T-cell (primary cell): Measurements from ENCODE around the gene ALPL. TPM values are rescaled to one million over a fixed set of nuclear protein-coding genes. Genes with fewer than 3 reads are reported as not detected.

Experiments
- ATAC-seq, 4 experiments: fragments of 200-7000 bp in 3 of 4; fragments of 150-1000 bp in 1 of 4; cut with Tn5 transposase; replicated peaks in 1 of 4; 1 replicate in 3 of 4; 2 replicates in 1 of 4; pipeline ENCODE4 v1.10.0; 2021; ENCODE audit warnings: moderate library complexity in 3 of 4, mild to moderate bottlenecking in 2 of 4, moderate number of reproducible peaks in 1 of 4
- CTCF ChIA-PET, 2 donors: fragments of 300-600 bp; sonication (Branson Sonifier 250); formaldehyde crosslinking; loops; one replicate each; lab custom pipeline; 2022; ENCODE audit warnings: antibody characterized with exemption in 2 of 2; lab: Charles Lee
- POLR2A ChIA-PET, 2 donors: fragments of 300-600 bp; sonication (Branson Sonifier 250); formaldehyde crosslinking; loops; one replicate each; lab custom pipeline; 2022; ENCODE audit warnings: antibody characterized with exemption in 2 of 2; lab: Charles Lee
- DNase-seq, 35 experiments: peaks; one replicate each; pipeline versions ENCODE4 v3.0.0 to v3.0.0-alpha.2; 2013 to 2023
- H3K27ac ChIP-seq: one replicate; pipeline ENCODE4 v1.5.1; 2013; ENCODE audit warnings: low read length
- H3K27me3 ChIP-seq, 2 experiments: replicated peaks in 1 of 2; 1 replicate in 1 of 2; 2 replicates in 1 of 2; pipeline versions ENCODE4 v1.6.1 to v1.7.0; 2013; ENCODE audit warnings: low read length in 1 of 2, mixed read lengths in 1 of 2; ENCODE audit not compliant: control insufficient read depth in 2 of 2, insufficient read depth in 2 of 2; ENCODE audit errors: extremely low read depth in 1 of 2
- H3K36me3 ChIP-seq, 2 donors: 1 replicate in 1 of 2; 2 replicates in 1 of 2; pipeline versions ENCODE4 v1.6.1 to v1.7.0; 2013; ENCODE audit warnings: low read length in 1 of 2; ENCODE audit not compliant: control insufficient read depth in 2 of 2, insufficient read depth in 1 of 2; ENCODE audit errors: extremely low read depth in 1 of 2
- H3K4me1 ChIP-seq, 2 experiments: 1 replicate in 1 of 2; 2 replicates in 1 of 2; pipeline versions ENCODE4 v1.6.1 to v1.7.0; 2013; ENCODE audit warnings: low read length in 2 of 2, mixed read lengths in 1 of 2; ENCODE audit not compliant: insufficient read depth in 2 of 2, control insufficient read depth in 1 of 2; ENCODE audit errors: extremely low read depth in 1 of 2
- H3K4me3 ChIP-seq, 2 donors: 1 replicate in 1 of 2; 2 replicates in 1 of 2; pipeline versions ENCODE4 v1.5.1 to v1.7.0; 2013; ENCODE audit warnings: mild to moderate bottlenecking in 2 of 2, low read length in 1 of 2, moderate library complexity in 1 of 2; ENCODE audit not compliant: control insufficient read depth in 1 of 2; ENCODE audit errors: extremely low read depth in 1 of 2
- H3K9me3 ChIP-seq: 2 replicates; pipeline ENCODE4 v1.7.0; 2013
- H3K27ac Mint-ChIP-seq, 2 donors: one replicate each; pipeline ENCODE4 v1.8.0; 2020 to 2021; ENCODE audit warnings: mild to moderate bottlenecking in 2 of 2, mixed read lengths in 2 of 2
- H3K27me3 Mint-ChIP-seq, 2 donors: one replicate each; pipeline ENCODE4 v1.8.0; 2021 to 2022; ENCODE audit warnings: mixed read lengths in 2 of 2
- H3K36me3 Mint-ChIP-seq: one replicate; pipeline ENCODE4 v1.8.0; 2021; ENCODE audit warnings: mixed read lengths
- H3K4me1 Mint-ChIP-seq, 3 donors: one replicate each; pipeline ENCODE4 v1.8.0; 2020 to 2022; ENCODE audit warnings: mixed read lengths in 3 of 3, mild to moderate bottlenecking in 1 of 3
- H3K4me3 Mint-ChIP-seq, 3 donors: one replicate each; pipeline ENCODE4 v1.8.0; 2020 to 2022; ENCODE audit warnings: mild to moderate bottlenecking in 3 of 3, mixed read lengths in 3 of 3, moderate library complexity in 3 of 3
- H3K9me3 Mint-ChIP-seq, 3 donors: one replicate each; pipeline ENCODE4 v1.8.0; 2020 to 2022; ENCODE audit warnings: mixed read lengths in 3 of 3
- WGBS: methylation state at CpG from one replicate; pipeline ENCODE4 v1.1.5; 2013; ENCODE audit warnings: missing lambda C conversion rate; ENCODE audit not compliant: insufficient coverage; 5-methylcytosine and 5-hydroxymethylcytosine counted together
- total RNA-seq, 35 experiments: library from RNA in 6 of 35; stranded (reverse) in 6 of 35; fragments of 120-200 nt in 1 of 35; gene quantifications; one replicate each; pipeline versions ENCODE4 v1.2.1 to v1.2.4 and lab custom pipeline; 2013 to 2026

ALPL gene
- total RNA-seq, 5 donors from 2014 or later (not counting 1 experiment from before 2014, with no cell fraction given) = 0.20 to 0.44 (median 0.41) TPM; not detected in 2

DNA sequence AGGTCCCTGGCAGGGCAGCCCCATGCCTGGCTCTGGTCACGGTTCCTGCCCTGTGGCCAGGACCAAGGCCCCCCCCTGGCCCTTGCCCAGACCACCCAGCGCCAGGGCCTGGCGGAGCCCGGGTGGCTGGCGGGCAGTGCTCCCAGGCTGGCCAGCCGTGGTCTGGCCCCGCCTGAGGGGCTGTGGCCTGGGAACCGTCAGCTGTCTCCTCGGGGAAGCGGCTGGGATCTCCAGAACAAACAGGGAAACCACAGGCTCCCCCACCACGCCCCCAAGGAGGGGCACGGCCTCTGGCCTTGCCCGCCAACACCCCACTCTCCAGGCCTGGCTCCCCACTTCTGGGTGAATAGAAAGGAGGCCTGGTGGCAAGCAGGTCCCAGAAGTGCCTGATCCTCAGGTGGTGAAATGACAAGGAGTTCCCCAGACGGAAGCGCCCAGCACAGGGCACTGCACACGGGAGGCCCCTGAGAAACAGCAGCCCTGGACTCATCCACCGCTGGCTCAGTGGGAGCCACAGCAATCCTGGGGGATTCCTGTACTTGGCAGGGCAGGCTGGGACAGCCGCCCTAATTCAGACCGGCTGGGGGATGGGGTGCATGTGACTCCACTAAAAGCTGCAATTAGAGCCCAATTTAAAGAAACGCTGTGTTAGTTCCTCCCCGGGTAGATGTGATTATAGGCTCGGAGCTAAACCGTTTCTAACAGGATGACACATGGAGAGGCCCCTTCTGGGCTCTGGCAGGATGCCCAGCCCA, 81.1 kb downstream of the ALPL start:
- H3K36me3 ChIP-seq = no peaks in the 10 kb centered on the region
- no peak overlapping the region for H3K27ac ChIP-seq
- DNase-seq (no peak), ATAC-seq (no peak)
- 35% methylated on average over 16 of the region's 23 CpGs for WGBS
- H3K4me3 ChIP-seq = no peak overlapping the region
- H3K4me3 Mint-ChIP-seq = no peak overlapping the region
- peaks cover 13 to 37% of the 10 kb centered on the region in 2 donors for H3K27me3 Mint-ChIP-seq
- peaks cover 0 to 62% of the 10 kb centered on the region in 2 experiments for H3K27me3 ChIP-seq
- no peak overlapping the region for H3K27ac Mint-ChIP-seq
- H3K36me3 Mint-ChIP-seq = no peaks in the 10 kb centered on the region
- H3K9me3 Mint-ChIP-seq = no peaks in the 10 kb centered on the region
- POLR2A ChIA-PET = no interaction called here
- H3K4me1 Mint-ChIP-seq = peaks cover 0 to 4% (median 3%) of the 10 kb centered on the region in 3 donors
- CTCF ChIA-PET = no interaction called here
- H3K4me1 ChIP-seq = no peaks in the 10 kb centered on the region
- H3K9me3 ChIP-seq = no peaks in the 10 kb centered on the region

DNA sequence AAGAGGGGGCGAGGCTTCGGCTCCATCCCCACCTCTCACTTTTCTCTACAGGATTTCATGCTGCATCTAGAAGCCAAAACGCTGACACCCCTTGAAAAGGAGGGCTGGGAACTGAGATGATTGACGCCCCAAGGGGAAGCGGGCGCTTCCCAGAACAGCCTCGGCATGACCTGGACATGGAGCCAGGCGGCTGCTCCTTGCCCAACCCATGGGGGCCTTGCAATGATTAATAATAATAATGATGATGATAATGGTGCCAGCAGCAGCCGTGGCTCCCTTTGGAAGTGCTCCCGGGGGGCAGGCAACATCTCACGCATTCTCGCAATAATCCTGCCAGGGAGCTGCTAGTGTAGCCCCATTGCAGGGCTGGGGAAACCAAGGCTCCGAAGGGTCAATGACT, 81.7 kb downstream of the ALPL start:
- WGBS = 61% methylated on average over 11 of the region's 13 CpGs
- H3K27ac ChIP-seq = no peak overlapping the region

DNA sequence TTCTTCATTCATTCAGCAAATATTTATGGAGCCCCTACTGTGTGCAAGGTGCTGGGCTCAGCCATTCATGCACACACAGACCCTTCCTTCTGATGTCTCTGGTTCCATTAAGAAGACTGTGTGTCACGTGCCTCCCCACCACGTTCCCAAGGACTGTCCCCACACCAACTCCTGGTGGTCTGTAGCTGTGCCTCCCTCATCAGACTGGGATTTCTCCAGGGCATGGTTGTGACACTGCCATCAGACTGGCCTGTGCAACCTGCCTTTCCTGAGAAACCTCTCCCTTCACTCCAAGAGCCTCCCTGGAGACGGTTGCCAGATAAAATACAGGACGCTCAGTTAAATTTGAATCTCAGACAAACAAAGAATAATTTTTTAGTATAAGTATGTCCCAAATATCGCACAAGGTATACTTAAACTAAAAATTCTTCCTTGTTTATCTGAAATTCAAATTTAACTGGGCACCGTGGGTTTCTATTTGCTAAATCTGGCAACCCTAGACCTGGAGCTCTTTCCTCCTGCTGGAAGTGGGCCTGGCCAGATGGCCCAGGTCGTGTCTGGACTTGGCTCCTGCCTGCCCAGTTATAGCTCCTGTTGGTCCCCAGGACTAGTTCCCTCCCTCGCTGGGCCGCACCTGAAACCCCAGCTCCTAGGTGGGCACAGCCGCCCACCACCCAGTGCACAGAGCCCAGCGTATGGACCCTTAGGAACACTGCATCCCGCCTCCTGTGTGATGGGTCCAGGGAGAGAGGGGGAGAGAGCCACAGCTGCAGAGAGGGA, 83.1 kb downstream of the ALPL start:
- ATAC-seq (no peak), DNase-seq (no peak)
- WGBS = 76% methylated on average over 8 of the region's 12 CpGs
- Histone ChIP-seq H3K27ac (no peak overlapping the region), H3K4me1 (no peaks in the 10 kb centered on the region), H3K27me3 (peaks cover 0 to 66% of the 10 kb centered on the region in 2 experiments), H3K4me3 (no peak overlapping the region), H3K9me3 (no peaks in the 10 kb centered on the region), H3K36me3 (no peaks in the 10 kb centered on the region)
- Mint-ChIP-seq H3K9me3 (no peaks in the 10 kb centered on the region), H3K36me3 (no peaks in the 10 kb centered on the region), H3K4me1 (peaks cover 0 to 4% (median 3%) of the 10 kb centered on the region in 3 donors), H3K4me3 (no peak overlapping the region), H3K27me3 (peaks cover 13 to 41% of the 10 kb centered on the region in 2 donors), H3K27ac (no peak overlapping the region)
- POLR2A ChIA-PET = no interaction called here
- CTCF ChIA-PET = no interaction called here

More for the DNA sequence above, 81.7 kb downstream of the ALPL start:
- H3K9me3 Mint-ChIP-seq = no peaks in the 10 kb centered on the region
- DNase-seq (no peak), ATAC-seq (no peak)
- CTCF ChIA-PET = no interaction called here
- no peaks in the 10 kb centered on the region for H3K9me3 ChIP-seq
- H3K27me3 ChIP-seq = peaks cover 0 to 65% of the 10 kb centered on the region in 2 experiments
- POLR2A ChIA-PET = no interaction called here
- no peaks in the 10 kb centered on the region for H3K4me1 ChIP-seq
- no peak overlapping the region for H3K4me3 ChIP-seq
- no peak overlapping the region for H3K4me3 Mint-ChIP-seq
- H3K4me1 Mint-ChIP-seq = peaks cover 0 to 4% (median 3%) of the 10 kb centered on the region in 3 donors
- H3K27me3 Mint-ChIP-seq = peaks cover 13 to 42% of the 10 kb centered on the region in 2 donors
- H3K27ac Mint-ChIP-seq = no peak overlapping the region
- H3K36me3 ChIP-seq = no peaks in the 10 kb centered on the region
- no peaks in the 10 kb centered on the region for H3K36me3 Mint-ChIP-seq

DNA sequence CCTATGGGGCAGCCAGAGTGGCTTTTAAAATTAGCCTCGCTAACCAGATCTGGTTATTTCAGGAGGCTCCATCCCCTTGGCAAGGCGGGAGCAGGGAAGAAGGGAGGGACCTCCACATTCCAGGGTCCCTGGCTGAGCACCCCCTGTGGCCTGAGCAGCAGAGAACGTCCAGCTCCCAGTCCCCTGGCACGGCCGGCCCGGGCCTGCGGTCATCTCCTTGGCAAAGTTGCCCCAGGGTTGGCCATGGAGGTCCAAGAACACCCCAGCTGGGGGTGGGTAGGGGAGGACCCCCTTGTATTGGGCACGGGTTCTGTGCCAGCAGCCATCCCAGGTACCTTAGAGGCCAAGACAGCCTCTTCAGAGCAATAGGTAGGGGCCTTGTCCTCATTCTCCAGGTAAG, 84.0 kb downstream of the ALPL start:
- 79% methylated on average over 7 of the region's 8 CpGs for WGBS
- peaks cover 9 to 37% of the 10 kb centered on the region in 2 donors for H3K27me3 Mint-ChIP-seq
- CTCF ChIA-PET = no interaction called here
- no peak overlapping the region for H3K4me3 Mint-ChIP-seq
- ATAC-seq (no peak), DNase-seq (no peak)
- Histone ChIP-seq H3K9me3 (no peaks in the 10 kb centered on the region), H3K27me3 (peaks cover 0 to 60% of the 10 kb centered on the region in 2 experiments), H3K27ac (no peak overlapping the region), H3K4me1 (no peaks in the 10 kb centered on the region), H3K4me3 (no peak overlapping the region), H3K36me3 (no peaks in the 10 kb centered on the region)
- POLR2A ChIA-PET = no interaction called here
- no peaks in the 10 kb centered on the region for H3K9me3 Mint-ChIP-seq
- H3K27ac Mint-ChIP-seq = no peak overlapping the region
- H3K36me3 Mint-ChIP-seq = no peaks in the 10 kb centered on the region
- peaks cover 0 to 4% (median 3%) of the 10 kb centered on the region in 3 donors for H3K4me1 Mint-ChIP-seq

DNA sequence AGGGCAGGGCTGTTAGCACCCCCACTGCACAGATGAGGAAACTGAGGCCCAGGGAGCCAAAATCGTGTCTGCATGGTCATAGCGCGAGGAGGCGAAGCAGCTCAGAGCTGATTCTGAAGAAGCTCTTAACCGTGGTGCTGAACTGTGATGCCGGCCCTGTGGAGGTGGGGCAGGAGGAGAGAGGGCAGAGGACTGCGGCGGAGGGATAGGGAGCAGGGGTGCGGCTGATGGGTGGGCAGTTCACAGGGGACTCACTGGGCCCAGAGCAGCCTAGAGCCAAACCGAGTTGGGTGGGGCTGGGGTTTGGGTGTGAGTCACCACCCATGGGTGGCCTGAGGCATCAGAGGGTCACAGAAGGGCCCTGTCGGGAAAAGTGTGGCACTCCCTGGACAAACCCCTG, 85.3 kb downstream of the ALPL start:
- ChIA-PET POLR2A (no interaction called here), CTCF (no interaction called here)
- Histone ChIP-seq H3K36me3 (no peaks in the 10 kb centered on the region), H3K27me3 (peaks cover 0 to 55% of the 10 kb centered on the region in 2 experiments), H3K27ac (no peak overlapping the region), H3K9me3 (no peaks in the 10 kb centered on the region), H3K4me3 (no peak overlapping the region), H3K4me1 (no peaks in the 10 kb centered on the region)
- Mint-ChIP-seq H3K4me3 (no peak overlapping the region), H3K27me3 (peaks cover 3 to 28% of the 10 kb centered on the region in 2 donors), H3K36me3 (no peaks in the 10 kb centered on the region), H3K27ac (no peak overlapping the region), H3K9me3 (no peaks in the 10 kb centered on the region), H3K4me1 (peaks cover 0 to 4% (median 3%) of the 10 kb centered on the region in 3 donors)
- ATAC-seq (peak in 1 of 4 experiments; percentile 26), DNase-seq (no peak)
- 76% methylated on average over 10 of the region's 11 CpGs for WGBS

DNA sequence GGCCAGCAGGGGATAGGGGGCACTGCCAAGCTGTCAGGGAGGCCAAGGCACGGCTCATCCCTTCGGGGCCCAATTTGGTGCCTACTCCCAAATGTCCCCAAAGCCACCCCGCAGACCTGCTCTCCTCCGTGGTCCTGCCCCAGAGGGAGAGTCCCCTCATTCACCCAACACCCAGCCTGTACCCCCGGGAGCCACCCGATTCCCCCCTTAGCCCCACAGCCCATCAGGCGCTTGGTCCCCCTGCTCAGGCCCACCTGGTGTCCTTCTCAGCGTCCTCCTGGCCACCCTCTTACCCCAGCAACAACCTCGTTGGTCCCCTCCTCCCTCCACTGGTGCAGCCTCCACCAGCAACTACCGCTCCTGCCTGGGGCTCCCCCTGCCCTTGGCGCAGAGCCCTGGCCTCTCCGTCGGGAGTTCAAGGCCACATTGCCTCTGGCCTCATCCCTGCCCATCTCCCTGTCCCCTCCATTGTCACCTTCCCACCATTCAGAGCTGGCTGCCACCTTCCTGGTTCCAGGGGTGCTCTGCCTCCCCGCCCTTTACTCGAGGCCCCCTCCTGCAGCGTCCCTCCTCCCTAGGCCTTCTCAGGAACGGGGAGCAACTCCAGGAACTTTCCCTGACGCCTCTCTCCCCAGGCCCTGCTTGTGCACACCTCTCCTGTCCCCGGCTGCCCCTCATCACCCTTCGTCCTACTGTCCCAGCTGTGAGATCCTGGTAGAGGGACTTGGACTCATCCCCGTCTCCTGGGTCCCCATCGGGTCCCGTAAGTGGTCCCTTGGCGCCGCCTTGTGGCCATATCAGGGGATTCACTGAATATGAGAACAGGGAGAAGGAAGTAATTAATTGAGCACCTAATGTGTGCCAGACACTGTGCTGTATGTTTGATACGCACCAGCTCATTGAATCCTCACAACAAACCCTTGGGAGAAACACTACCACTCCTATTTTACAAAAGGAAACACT, 86.0 kb downstream of the ALPL start:
- no peaks in the 10 kb centered on the region for H3K36me3 Mint-ChIP-seq
- peaks cover 10 to 31% of the 10 kb centered on the region in 2 donors for H3K27me3 Mint-ChIP-seq
- ATAC-seq = no peak
- Histone ChIP-seq H3K4me3 (no peak overlapping the region), H3K4me1 (no peaks in the 10 kb centered on the region), H3K27me3 (peaks cover 0 to 56% of the 10 kb centered on the region in 2 experiments), H3K36me3 (no peaks in the 10 kb centered on the region), H3K9me3 (no peaks in the 10 kb centered on the region), H3K27ac (no peak overlapping the region)
- ChIA-PET CTCF (no interaction called here), POLR2A (no interaction called here)
- WGBS = 65% methylated on average over 23 of the region's 26 CpGs
- no peak overlapping the region for H3K27ac Mint-ChIP-seq
- peak in 20 of 35 experiments; percentile 10 to 37 (median 26) for DNase-seq
- H3K9me3 Mint-ChIP-seq = no peaks in the 10 kb centered on the region
- peaks cover 0 to 4% (median 3%) of the 10 kb centered on the region in 3 donors for H3K4me1 Mint-ChIP-seq
- no peak overlapping the region for H3K4me3 Mint-ChIP-seq
